H1 (cell line): Measurements from ENCODE around the gene FAM90A1.
"Not testable (repeated sequence)": the region's sequence is repeated elsewhere in the genome, so short reads cannot be mapped to it uniquely, and the experiment has no call there.

ENCODE experiments used
- CBX5 ChIP-seq: fragments of 300-800, 300-1000 bp; sonication (generic); IDR thresholded peaks from 2 replicates; pipeline ENCODE4 v1.7.1; 2016; ENCODE audit warnings: antibody characterized with exemption, low read length, low read depth
- CHD2 ChIP-seq: IDR thresholded peaks from 2 replicates; pipeline ENCODE4 v1.6.1; 2012; ENCODE audit warnings: low read length, improper control_type of control experiment
- CTCF ChIP-seq, 3 experiments: IDR thresholded peaks; 1 replicate in 2 of 3; 2 replicates in 1 of 3; pipeline versions ENCODE4 v1.5.1 to v1.6.1; 2011; ENCODE audit warnings: low read length in 3 of 3, mild to moderate bottlenecking in 3 of 3, inconsistent platforms in 2 of 3, low read depth in 1 of 3, moderate library complexity in 1 of 3; ENCODE audit not compliant: insufficient read depth in 1 of 3; ENCODE audit errors: control extremely low read depth in 1 of 3
- EP300 ChIP-seq, 2 experiments: IDR thresholded peaks; 1 replicate in 1 of 2; 2 replicates in 1 of 2; pipeline ENCODE4 v1.6.1; 2011 to 2012; ENCODE audit warnings: low read depth in 2 of 2, low read length in 2 of 2, mild to moderate bottlenecking in 2 of 2, borderline replicate concordance in 1 of 2, inconsistent platforms in 1 of 2, moderate library complexity in 1 of 2
- EZH2 ChIP-seq: fragments of 200-600 bp; sonication (generic); IDR thresholded peaks from 2 replicates; pipeline ENCODE4 v1.7.1; 2012; ENCODE audit warnings: low read depth, mild to moderate bottlenecking, moderate library complexity, low read length, inconsistent platforms; ENCODE audit not compliant: severe bottlenecking
- FOSL1 ChIP-seq: IDR thresholded peaks from 2 replicates; pipeline ENCODE4 v1.6.1; 2011; ENCODE audit warnings: mild to moderate bottlenecking, low read depth, low read length, moderate library complexity; ENCODE audit not compliant: insufficient read depth
- GABPA ChIP-seq: IDR thresholded peaks from 2 replicates; pipeline ENCODE4 v1.6.1; 2011; ENCODE audit warnings: mild to moderate bottlenecking, low read length, moderate library complexity, borderline replicate concordance; ENCODE audit not compliant: insufficient read depth
- HDAC6 ChIP-seq: IDR thresholded peaks from one replicate; pipeline ENCODE4 v1.7.1; 2012; ENCODE audit warnings: low read depth, mild to moderate bottlenecking, inconsistent platforms, low read length, moderate library complexity
- JUND ChIP-seq: IDR thresholded peaks from 2 replicates; pipeline ENCODE4 v1.6.1; 2011; ENCODE audit warnings: mild to moderate bottlenecking, improper control_type of control experiment, low read length
- NANOG ChIP-seq: IDR thresholded peaks from 2 replicates; pipeline ENCODE4 v1.6.1; 2011; ENCODE audit warnings: low read length, low read depth, mild to moderate bottlenecking, inconsistent platforms; ENCODE audit not compliant: insufficient read depth, poor library complexity, severe bottlenecking
- NRF1 ChIP-seq: IDR thresholded peaks from 2 replicates; pipeline ENCODE4 v1.6.1; 2011; ENCODE audit warnings: mild to moderate bottlenecking, low read depth, low read length, improper control_type of control experiment
- RAD21 ChIP-seq, 2 experiments: IDR thresholded peaks in 1 of 2; conservative IDR thresholded peaks in 1 of 2; 2 replicates each; pipeline ENCODE4 v1.6.1; 2011; ENCODE audit warnings: low read depth in 2 of 2, low read length in 2 of 2, improper control_type of control experiment in 1 of 2, inconsistent platforms in 1 of 2, mild to moderate bottlenecking in 1 of 2, moderate library complexity in 1 of 2
- SP1 ChIP-seq: IDR thresholded peaks from 2 replicates; pipeline ENCODE4 v1.6.1; 2011; ENCODE audit warnings: low read depth, low read length
- TEAD4 ChIP-seq: IDR thresholded peaks from 2 replicates; pipeline ENCODE4 v1.6.1; 2012; ENCODE audit warnings: low read depth, low read length, inconsistent platforms, mixed read lengths

GRCh38 chr12:8188088-8188487, 39.3 kb downstream of the FAM90A1 start:
- TF ChIP-seq TEAD4; JUND; RAD21 (IDR thresholded peaks at IDR 0.05 in 1 of 2, conservative IDR thresholded peaks at IDR 0.05 in 1 of 2; ENCODE audit: low read depth in 2 of 2, low read length in 2 of 2); CBX5; FOSL1; NRF1; SP1; HDAC6; NANOG; CHD2; EZH2; EP300 (IDR thresholded peaks at IDR 0.05; ENCODE audit: borderline replicate concordance in 1 of 2, low read depth in 2 of 2, low read length in 2 of 2); GABPA: not testable (repeated sequence)
- peak in 1 of 3 experiments; percentile 22; a peak in 1 of 4 replicates for TF ChIP-seq CTCF (IDR thresholded peaks at IDR 0.05; ENCODE audit: control extremely low read depth in 1 of 3, insufficient read depth in 1 of 3, low read depth in 1 of 3, low read length in 3 of 3)
